Measurements from ENCODE around the gene PAX6.

Gene PAX6

DNA sequence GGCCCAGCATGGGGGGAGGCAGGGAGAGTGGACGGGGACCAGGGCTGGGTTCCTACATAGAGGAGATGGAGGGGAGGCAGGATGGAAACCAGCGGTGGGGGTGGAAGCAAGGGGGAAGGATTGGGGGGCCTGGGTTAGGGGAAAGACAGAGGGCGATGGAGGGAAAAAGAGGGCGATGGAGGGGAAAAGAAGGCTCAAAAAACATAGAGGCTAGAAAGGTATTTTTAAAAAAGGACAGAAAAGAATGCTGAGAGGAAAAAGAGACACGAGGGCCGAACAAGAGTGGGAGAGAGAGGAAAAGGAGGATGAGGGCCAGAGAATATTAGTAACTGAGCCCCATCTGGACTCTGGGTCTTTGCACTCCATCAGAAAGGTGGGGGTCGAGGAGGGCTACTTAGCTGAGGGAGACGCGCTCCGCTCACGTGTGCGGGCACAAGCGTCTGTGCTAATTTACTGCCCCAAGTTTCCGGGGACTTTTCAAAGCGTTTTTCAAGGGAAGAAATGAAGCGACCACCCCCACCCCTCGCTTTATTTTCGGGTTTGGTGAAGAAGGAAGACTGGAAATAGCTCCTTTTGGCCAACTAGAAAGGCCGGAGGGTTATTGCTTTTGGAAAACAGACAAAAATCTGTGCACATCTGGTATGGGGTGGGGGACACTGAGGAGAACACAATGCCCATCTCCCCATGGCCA lies 14.5 kb downstream of the PAX6 start:
- no peak for DNase-seq

DNA sequence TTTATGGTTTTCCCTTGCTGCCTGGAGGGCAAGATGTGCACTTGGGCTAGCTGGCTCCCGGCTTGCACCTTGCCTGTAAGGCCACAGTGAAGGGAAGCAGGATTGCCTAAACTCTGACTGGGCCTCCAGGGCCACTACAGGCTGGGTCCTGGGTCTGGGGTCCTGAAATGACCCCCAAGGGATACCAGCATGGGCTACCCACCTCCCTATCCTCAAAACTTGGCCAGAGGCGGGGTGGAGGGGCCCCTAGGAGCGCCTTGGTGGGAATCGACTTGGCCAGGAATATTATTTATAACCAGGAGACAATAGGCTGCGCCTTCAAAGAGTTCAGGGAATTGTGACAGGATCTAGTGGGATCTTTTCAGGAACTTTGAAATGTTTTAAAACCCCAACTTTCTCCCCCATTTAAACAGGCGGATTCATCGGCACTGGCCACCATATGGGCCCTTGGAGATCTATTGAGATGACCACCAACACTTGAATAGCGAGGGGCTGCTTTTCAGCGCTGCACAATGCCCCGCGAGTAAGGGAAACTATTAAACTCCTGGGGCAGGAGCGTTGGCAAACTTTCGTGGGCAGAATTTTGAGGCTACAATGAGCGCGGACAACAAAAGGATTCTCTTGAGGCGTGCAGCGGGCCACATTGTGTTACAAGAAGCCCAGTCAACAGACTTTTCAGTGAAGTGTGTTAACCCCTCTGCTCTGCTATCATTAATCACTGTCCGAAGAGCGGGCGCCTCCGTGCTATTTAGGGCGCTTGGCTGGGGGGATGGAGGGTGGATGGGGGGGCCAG lies 15.2 kb downstream of the PAX6 start:
- no peak for DNase-seq

DNA sequence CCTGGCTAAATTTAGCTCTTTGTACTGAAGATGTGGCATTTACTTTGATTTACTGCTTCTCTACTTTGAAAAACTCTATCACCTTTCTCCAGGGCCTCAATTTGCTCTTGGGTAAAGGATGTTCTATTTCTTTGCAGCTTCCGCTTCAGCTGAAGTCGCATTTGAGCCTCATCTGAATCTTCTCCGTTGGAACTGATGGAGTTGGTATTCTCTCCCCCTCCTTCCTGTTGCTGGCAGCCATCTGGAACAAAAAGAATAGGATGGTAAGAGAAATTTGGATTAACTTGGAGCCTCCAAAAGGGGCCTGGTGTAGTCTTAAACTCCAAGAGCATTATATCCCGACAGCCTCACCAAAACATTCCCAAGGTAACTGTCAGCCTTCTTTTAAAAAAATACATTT lies 16.6 kb downstream of the PAX6 start:
- DNase-seq: no peak

DNA sequence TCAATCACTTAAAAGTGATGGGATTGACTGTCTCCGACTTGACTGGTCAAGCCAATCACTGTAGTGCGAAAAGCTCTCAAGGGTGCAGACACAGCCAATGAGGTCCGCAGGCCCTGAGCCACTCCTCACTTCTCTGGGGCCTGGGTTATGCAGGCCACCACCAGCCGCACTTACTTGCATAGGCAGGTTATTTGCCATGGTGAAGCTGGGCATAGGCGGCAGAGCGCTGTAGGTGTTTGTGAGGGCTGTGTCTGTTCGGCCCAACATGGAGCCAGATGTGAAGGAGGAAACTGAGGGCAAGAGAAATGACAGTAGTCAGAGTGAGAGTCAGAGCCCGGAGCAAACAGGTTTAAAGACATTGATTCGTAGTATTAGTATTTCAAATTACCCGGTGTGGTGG lies 17.9 kb downstream of the PAX6 start:
- no peak for DNase-seq

DNA sequence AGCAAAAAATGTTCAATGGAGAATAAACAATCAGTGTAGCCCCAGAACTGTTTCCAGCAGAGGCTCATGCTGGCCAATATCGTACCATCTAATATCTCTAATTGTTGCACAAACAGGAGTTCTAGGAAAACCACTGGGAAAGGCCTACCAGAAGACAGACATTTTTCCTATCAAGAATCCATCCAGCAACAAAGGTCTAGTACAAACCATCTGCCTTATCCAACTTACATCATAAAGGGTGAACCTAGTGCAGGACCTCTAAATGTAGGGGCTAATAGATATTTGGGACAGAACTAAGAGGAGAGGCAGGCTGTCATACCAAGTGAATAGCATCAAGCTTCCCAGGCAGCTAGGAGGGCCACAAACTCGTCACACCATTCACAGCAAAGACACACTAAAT lies 18.7 kb downstream of the PAX6 start:
- no peak for DNase-seq

DNA sequence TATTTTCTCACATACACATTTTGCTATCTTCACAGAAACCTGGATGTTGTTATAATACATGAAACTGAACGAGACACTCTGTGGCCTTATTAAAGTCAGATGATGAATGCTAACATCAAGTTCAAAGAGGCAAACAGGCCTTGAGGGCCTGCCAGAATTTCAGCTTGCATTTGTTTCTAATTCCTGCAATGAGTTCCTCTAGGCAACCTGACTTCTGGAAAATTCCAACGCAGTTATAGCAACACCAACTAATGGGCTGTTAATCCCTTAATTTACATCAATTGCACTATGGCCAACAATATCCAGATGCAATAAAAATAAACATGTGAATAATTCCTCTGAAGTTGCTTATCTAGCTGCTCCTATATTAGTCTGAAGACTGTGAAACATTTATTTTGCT lies 19.1 kb downstream of the PAX6 start:
- DNase-seq: no peak

DNA sequence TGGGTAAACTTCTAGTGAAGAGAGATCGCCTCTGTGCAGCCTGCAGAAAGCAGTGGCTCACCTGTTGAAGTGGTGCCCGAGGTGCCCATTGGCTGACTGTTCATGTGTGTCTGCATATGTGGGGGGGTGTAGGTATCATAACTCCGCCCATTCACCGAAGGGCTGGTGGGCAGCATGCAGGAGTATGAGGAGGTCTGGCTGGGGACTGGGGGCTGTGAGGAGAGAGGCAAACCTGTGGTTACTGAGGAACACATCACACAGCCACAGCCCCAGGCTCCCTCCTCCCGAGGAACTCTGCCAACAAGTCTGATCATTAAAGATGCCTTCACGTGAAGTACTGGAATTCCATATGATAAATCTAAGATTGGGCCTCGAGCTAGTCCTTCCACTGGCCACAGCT lies 20.5 kb downstream of the PAX6 start:
- DNase-seq: no peak

DNA sequence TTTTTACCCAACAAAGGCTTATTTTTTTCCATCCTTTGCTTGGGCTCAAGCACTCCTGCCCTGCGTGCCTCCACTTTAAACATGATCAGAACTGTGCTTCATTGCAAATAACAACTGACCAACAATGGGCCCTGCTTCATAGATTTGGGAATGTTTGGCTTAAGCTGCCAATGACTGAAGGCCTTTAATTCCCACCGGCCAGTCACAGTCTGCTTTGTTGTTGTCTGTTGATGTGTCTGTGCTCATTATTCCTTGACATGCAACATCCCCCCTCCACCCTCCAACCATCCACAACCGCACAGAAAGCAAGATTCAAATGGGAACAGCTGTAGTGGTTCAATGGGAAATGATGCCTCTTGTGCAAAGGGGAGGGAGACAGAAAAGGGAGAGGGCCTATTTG lies 23.0 kb downstream of the PAX6 start:
- no peak for DNase-seq

DNA sequence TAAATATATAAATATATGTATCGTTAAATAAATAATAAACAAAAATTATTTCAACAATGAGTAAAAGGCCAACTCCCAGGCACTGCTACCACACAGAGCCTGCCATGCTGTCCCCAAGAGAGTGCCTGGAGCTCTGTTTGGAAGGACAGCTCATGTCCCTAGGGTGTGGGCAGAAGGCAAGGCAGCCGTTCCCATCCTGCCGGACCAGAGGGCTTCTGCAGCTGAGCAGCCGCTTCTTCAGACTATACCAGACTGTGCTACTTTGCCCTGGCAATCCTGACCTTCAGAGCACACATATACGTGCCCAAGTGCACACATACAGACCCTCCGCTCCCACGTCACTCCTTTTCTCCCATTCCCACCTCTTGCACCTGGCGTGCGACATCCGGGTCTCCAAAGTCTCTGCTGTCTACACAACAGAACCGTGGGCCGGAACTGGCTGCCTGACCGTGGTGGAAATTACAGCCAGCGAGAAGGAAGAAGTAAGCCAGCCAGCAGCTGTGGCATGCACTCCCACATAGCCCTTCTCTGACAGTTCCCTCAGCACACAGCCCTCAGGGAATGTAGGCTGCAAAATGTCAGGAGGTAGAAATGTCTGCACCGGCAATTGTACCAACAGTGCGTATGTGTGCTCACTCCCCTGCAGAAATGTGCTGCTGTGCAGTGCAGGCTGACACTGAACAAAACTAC lies 24.0 kb downstream of the PAX6 start:
- no peak for DNase-seq

DNA sequence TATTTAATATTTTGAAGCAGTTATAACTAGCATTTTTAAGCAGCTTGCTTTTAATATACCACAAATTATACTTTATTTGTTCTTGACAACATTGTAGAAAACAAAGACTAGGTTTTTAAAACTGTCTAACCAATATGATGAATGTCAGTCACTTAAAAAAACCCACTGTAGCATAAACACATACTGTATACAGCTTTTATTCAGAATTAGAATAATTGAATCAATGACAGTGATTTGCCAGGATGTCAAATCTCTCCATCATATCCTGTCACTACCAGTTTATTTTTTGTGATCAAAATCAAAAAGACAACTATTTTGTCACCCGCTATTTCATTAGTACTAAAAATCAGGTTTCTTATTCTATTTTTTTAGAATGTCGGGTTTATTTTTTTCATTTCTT lies 26.5 kb downstream of the PAX6 start:
- no peak for DNase-seq

DNA sequence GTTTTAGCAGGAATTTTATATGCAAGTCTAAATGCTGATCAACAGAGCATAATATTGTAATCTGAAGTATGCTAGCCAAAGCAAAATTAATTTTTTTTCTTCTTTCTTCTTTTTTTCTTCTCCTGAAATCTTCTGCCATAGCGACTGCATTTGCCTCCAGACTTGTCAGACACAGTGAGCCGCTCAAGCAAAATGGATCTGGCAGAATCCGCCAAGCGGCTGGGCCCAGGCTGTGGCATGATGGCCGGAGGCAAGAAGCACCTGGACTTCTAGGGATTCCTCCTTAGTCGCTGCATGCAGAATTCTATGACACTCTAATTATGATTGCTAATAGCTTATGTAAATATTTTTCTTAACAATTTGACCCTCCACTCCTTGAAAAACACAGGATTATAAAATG lies 27.9 kb downstream of the PAX6 start:
- DNase-seq: no peak

DNA sequence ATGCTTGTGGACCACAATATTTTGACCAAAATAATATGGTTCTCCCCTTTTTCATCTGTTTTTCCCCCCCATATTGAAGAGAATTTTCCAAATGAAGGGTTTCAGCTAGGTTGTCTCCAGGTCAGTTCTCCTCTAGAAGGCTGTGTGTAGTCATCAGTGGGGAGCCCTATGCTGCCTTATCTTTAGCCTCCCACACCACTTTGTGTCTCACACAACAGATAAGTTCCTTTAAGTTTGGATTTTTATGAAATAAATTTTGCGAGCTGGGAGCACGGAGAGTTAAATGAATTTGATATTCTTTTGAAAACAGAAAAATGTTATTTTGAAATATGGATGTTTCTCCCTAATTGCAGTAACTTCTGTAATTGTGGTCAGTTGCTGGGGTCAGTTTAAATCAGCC lies 28.9 kb downstream of the PAX6 start:
- no peak for DNase-seq

DNA sequence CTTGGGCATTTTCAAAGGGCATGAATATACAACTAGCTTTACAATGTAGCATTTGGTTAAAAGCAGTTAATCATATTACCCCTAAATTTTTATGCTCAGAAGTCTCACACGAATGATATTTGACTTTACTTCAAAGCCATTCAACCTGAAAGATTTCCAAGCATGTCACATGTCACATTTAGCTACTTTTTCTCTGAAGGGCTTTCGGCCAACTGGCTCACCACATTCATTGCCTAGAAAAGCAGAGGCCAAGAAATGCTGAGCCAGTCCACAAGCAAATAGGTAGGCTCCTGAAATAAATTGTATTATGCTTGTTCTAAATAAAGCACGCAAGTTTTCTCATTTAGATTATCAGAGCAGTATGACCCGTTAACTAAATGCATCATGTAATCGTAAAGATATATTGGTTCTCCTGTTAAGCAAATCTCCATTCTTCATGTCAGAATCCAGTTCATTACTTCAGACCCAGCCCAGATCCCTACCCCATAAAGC lies 30.6 kb downstream of the PAX6 start:
- DNase-seq: no peak

DNA sequence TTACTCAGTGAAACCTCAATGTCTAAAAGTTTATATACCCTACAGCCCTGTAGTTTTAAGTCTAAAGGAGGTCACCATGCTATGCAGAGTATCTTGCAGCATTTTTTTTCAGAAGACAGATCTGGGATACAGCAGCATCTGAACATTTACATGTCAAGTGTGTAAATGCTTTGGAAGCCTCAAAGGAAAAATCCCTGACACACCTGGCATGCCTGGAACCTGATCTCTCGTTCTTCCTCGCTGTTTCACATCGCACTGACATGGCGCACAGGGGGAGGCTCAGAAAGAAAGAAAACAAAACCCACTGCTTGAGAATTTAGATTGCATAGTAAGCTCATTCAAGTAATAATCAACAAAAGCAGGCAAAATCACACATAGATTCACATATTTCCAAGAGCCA lies 31.0 kb downstream of the PAX6 start:
- no peak for DNase-seq

DNA sequence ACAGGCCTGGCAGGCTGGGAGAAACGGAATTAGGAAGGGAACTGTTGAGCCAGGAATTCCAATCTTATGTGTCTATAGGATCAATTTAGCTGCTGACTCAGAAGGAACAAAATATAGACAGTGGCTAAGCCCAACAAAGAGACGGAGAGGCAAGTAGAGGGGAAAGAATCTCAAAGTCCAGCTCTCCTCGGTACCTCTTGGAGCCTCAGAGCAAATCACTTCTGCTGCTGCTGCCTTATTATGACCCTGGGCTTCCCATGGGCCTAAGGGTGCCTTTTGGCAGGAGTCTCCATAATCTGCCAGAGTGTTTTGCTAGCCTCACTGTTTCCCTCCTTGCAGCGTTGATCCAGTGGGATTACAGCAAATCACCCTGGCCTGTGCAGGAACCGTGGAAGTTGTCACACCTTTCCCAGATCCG lies 31.7 kb downstream of the PAX6 start:
- no peak for DNase-seq

DNA sequence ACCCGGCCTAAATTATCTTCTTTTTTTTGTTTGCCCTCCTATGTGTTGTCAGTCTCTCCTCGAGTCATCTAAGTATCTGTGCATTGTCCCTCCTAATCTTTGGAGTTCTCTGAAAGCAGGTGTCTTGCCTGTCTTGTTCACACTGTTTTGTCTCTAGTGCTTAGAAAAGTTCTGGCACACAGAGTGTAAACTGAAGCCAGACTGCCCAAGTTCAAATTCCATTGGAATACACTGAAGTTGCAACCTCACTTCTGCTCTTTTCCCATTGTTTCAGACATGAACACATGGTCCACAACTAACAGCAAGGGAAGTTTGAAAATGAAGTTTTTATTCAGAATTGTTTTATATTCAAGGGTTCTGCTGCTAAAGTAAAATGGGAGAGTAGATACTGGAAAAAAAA lies 38.7 kb downstream of the PAX6 start:
- DNase-seq: no peak

DNA sequence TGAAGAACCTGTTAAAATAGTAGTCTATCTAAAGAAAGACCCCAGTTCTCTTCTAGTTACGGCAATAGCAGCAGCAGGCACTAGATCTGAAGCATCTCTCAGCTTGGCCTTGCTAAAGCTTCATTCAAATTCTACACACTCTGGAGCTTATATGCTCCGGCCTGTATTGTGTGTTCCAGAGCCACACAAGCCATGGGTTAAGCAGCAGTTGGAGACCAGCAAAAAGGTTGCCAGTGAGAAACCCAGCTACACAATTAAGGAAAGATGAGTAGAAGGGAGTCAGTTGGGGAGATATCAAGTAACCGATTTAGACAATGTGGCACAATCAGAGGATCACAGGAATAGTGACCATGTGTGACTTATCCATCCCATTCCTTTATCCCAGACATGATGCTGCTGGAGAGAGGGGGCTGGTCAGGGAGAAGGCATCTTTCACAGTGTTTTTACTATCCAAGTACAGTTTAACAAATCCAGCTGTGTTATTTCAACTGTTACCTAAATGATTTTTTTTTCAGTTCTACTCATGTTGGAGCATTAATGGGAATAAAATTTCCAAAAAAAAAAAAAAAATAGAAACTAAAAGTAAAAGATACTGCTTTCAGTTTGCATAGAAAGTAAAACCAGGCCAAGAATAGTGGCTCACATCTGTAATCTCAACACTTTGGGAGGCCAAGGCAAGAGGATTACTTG lies 41.0 kb downstream of the PAX6 start:
- DNase-seq: no peak

DNA sequence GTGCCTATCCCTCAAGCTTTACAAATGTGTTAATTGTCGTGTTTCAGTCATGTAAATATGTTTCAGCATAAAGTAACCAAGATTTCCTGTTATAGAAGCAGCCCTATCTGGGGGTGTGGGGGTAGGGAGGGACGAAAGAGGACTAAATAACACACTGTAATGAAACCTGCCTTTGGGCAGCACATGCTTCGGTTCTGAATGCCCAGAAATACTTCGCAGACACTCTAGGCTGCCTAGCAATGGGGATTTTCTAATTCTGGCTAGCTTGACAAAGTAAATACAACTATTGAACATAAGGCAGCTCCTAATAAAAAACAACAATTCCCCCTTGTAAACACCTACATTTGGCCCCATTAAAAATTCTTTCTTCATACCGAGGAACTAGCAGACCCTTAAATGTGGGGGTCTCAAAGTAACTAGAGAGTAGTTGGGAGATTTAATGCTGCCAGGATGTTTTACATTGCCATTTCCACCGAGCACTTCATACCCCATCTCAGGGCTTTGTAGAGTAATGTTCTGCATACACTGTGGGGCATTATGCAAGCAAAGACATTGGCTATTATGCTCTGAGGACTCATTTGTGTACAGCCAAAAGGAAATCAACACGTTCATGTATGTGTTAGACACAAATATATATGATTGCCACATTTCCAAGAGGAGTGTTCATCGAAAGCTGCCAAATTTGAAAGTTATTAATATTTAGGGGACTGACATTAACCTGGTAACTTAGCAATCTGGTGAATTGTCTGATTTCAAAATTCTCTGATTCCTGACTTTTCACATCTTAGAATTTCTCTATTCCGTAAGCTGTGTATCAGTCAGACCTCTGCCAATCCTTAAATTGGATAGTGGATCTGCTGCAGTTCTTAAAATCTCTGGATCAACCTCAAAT lies 42.1 kb downstream of the PAX6 start:
- no peak for DNase-seq

DNA sequence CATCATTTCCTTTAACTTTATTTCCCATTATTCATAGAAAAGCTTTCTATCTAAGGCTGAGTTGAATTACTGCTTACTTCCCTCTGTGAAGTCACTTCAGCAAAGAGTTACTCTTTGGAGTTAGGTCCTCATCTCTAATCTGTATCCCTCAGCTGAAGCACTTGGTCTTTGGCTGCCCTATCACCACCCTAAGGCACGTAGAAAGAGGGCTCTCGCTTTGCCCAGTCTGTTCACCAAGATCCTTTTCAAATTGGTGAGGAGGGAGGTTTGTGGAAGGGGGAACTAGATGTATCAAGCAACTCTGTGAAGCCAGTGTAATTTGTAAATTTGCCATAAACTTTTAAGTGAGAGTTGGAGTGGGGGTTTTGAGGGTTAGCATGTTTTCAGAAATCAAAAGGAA lies 43.4 kb downstream of the PAX6 start:
- no peak for DNase-seq

DNA sequence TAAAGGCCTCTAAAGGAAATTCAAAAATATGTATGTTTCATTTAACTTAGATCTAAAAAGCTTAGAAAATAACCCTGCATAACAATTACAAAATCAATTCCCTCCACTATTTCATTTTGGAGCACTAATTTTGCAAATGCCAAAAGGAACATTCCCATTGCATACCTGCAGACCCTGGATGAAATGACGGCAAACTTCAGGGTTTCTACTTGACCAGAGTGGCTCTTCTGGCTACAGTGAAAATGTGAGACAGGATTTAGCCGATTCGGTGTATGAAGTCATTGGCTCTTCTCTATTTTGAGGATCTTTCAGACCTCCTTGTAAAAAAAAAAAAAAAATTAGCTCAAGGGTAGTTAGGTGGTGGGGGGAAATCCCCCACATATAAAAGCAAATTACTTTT lies 44.1 kb downstream of the PAX6 start:
- DNase-seq: no peak

DNA sequence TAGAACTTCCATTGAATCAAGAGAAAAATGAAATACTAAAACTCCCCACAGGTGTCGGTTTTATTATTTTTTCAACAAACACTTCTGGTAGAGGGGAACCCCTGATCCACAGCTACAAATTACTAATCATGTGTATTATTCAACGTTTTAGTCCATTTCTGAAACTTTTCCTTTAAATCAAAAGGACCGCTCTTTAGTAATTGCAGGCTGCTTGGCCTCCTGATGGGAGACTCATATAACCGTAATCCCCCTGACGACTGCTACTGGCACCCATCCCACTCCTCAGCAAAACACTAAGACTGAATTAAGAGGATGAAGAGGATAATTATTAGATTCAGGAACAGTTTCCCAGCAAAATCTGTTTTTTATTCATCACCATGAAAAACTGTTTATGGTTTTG lies 46.4 kb downstream of the PAX6 start:
- DNase-seq: no peak

DNA sequence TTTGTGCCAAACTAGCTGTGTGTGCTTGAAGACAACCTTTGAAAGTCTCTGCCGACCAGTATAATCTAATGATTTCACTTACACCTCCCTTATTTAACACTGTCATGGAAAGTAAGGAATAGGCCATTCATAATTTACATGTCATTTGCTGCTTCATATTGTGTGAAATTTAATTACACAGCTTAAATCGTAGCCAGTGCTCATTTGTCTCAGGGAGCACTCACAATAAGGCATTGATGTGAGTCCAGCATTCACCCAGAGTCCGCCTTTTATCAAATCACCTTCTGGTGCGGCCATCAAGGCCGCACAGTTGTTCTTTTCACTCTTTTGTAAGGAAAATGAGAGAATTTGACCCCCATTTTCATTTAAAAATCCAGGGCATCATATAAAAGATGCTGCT lies 46.9 kb downstream of the PAX6 start:
- DNase-seq: no peak
